ENCODE measurements around the gene RNF114.

GRCh38 chr20:49918446-49918845 lies 17.8 kb upstream of the RNF114 start:
- TF ChIP-seq CTCF (conservative IDR thresholded peaks at IDR 0.05; ENCODE audit: low read depth, low read length) (no peak), EZH2 (IDR thresholded peaks at IDR 0.05; ENCODE audit: borderline replicate concordance, low read depth, low read length, poor library complexity, severe bottlenecking) (no peak)
